ENCODE data around the gene INS.

Gene INS
- total RNA-seq = 0 reads per million in 3 experiments

DNA sequence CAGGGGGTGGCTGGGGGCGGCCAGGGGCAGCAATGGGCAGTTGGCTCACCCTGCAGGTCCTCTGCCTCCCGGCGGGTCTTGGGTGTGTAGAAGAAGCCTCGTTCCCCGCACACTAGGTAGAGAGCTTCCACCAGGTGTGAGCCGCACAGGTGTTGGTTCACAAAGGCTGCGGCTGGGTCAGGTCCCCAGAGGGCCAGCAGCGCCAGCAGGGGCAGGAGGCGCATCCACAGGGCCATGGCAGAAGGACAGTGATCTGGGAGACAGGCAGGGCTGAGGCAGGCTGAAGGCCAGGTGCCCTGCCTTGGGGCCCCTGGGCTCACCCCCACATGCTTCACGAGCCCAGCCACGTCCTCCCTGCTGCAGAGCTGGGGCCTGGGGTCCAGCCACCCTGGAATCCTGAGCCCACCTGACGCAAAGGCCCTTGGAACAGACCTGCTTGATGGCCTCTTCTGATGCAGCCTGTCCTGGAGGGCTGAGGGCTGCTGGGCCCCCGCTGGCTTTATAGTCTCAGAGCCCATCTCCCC is at the start of gene INS:
Gene INS, minus strand, starts transcription at position 474 of the 524 bp plus-strand sequence. Its CDS starts 238 bp downstream, at position 236.
- DNase-seq = no peak

GRCh38 chr11:2210366-2211112 is 49.5 kb upstream of the INS start:
- DNase-seq = no peak

DNA sequence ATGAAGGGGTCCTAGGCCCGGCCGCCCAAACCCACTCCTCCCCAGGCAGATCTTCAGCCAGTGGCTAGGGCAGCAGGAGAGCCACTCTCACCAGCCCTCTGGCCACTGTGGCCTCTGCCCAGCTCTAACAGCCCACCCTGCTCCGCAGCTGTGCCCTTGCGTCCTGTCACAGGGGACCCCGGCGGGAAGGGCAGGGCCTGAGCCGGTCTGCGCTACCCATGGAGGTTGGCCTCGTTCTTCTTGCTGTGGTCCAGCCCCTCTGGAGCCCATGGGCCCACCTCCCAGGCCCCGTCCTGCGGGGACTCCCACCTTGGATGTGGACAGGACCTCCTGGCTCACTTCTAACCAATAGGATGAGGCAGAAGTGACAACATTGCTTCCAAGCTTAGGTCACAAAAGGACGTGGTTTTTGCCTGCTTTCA is 48.9 kb upstream of the INS start:
- no peak for DNase-seq

GRCh38 chr11:2209370-2209801 is 48.4 kb upstream of the INS start:
- no peak for DNase-seq

DNA sequence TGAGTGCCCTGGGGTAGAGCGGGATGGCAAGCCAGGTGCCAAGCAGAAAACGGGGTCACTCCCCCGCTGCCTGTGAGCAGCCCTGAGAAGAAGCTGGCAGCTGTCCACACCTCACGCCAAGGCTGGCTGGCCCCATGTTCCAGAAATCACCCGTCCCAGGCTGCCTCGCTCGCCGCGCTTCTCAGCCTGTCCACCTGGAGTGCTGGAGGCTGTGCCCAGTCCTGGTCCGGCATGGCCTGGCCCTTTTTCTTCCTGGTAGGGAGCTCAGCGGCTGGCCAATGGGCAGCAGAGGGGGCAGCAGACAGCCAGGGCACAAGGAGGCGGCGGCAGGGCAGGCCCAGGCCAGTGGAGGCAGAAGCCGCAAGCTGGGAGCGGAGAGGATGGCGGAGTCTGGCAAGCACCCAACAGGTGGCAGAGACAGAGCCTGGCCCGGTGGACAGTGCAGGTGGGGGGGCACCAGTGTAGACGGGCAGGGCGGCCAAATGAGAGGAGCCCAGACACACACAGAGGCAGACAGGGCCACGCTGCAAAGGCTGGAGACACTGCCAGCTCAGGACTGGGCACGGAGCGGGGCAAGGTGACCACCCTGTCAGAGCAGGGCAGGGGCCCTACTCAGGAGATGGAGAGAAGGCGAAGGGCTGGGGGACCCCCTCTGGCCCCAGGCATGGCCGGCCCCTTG is 47.8 kb upstream of the INS start:
- no peak for DNase-seq

GRCh38 chr11:2207773-2208621 is 47.0 kb upstream of the INS start:
- no peak for DNase-seq

GRCh38 chr11:2207212-2207611 is 46.2 kb upstream of the INS start:
- no peak for DNase-seq

DNA sequence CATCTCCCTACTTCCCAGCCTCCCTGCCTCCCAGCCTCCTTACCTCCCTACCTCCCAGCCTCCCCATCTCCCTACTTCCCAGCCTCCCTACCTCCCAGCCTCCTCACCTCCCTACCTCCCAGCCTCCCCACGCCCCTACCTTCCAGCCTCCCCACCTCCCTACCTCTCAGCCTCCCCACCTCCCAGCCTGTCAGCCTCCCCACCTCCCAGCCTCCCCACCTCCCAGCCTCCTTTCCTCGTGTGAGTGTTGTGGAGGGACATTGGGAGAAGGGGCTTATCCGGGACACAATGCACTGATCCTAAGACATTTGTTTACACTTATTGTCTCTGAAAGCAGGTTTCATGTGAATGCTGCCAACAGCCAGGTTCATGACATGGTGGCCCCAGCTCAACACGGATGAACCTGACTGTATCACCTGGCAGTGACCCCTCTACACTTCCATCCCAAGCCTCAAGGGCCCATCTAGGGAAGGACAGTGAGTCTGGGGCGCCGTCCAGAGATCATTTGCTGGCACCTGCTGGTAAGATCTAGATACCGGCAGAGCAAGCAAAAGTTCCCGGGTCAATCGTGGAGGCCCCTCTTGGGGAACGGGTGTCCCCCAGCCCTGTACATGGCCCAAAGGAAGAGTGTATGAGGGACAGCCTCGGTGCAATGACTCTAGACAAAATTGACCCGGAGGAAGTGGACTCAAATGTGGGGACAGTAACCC is 45.1 kb upstream of the INS start:
- no peak for DNase-seq

DNA sequence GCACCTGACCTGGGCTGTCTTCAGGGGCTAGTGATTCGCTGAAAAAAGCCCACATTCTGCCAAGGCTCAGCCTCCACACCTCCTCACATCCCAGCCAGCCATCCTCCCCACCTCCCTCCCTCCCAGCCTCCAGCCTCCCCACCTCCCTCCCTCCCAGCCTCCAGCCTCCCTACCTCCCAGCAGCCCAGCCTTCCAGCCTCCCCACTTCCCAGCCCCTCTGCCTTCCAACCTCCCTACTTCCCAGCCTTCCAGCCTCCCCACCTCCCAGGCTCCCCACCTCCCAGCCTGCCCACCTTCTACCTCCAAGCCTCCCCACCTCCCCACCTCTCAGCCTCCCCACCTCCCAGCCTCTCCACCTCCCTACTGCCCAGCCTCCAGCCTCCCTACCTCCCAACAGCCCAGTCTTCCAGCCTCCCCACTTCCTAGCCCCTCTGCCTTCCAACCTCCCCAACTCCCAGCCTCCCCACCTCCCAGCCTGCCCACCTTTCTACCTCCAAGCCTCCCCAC is 44.3 kb upstream of the INS start:
- no peak for DNase-seq

DNA sequence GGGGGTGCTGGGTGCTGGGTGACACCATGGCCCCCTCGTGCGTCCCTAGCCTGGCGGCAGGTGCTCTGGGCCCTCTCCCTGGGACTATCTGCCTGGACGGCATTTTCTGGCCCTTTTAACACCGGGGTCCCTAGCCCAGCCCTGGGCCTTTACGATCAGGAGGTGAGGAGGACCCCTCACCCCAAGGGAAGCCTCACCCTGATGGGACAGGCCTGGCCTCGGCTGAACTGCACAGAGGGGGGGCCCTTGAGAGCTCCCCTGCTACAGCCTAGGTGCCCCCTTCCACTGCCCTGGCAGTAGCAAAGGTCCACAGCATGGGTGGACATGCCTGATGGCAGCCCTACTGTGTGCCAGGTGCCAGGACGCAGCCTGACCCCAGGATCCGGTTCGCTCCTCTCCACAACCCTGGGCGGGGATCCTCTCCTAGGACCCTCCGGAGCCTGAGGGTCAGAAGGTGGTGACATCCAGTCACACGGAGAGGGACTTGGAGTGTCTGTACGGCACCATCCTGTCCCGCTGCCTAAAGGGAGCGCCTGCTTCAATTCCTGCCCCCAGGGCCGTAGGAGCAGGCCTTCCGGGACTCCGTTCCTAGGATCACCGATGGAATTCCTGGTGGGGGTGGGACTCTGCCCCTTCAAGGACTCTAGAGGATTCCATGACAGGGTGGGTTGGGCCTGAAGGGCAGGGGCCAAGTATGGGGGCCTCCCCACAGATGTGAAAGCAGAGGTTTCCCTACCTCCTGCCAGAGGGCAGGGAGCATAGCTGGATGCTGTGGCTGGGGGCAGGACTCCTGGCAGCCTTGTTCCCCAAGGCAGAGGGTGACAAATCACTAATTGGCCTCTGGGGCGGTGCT is 43.6 kb upstream of the INS start:
- DNase-seq = no peak

GRCh38 chr11:2203440-2204259 is 42.6 kb upstream of the INS start:
- DNase-seq = no peak

DNA sequence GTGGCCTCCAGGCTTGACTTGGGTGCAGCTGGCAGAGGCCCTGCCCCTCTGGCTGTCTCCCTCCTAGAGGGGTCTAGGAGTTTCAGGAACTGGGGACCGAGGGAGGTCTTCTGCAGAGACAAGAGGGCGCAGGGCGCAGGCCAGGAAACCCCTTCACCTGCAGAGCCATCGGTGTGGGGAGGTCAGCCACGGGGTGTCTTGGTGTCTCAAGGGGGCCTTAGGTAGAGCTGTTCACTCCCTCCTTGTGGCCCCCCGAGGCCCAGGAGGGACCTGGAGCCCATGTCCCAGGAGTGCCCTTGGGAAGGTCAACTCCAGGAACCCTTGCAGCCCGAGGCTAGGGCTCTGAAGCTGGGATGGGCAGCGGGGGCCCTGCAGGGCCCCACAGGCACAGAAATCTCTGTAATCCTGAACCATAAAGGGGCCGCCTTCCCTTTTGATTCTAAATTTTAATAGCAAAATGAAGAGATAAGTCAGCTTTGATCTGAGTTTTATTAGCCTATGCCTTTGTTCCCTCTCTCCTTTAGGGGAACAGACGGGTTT is 42.0 kb upstream of the INS start:
- DNase-seq = no peak

- no peak for DNase-seq
Measured at GRCh38 chr11:2202071-2202899, 41.3 kb upstream of the INS start.

- no peak for DNase-seq
Measured at GRCh38 chr11:2201542-2201941, 40.5 kb upstream of the INS start.

- no peak for DNase-seq
Measured at GRCh38 chr11:2200957-2201519, 40.0 kb upstream of the INS start.

- no peak for DNase-seq
Measured at GRCh38 chr11:2200536-2200935, 39.5 kb upstream of the INS start.

GRCh38 chr11:2199466-2200341 is 38.7 kb upstream of the INS start:
- no peak for DNase-seq

All from central memory CD4-positive, alpha-beta T cell (primary cell).